ELR (cell line): ENCODE data around the gene SLC6A4.
A peak's percentile ranks its signal among the peaks of the same experiment; 100 is the strongest.
"Not testable (repeated sequence)": the region's sequence is repeated elsewhere in the genome, so short reads cannot be mapped to it uniquely, and the experiment has no call there.

Experiments used
- DNase-seq: peaks from one replicate; pipeline ENCODE4 v3.0.0-alpha.2; 2015; ENCODE audit warnings: low read depth

The SLC6A4 gene

GRCh38 chr17:30238387-30239088 lies 3.0 kb upstream of the SLC6A4 start:
- DNase-seq = no peak

- no peak for DNase-seq
These were observed 2.5 kb upstream of the SLC6A4 start for GRCh38 chr17:30238003-30238344.

- DNase-seq = no peak
These were observed 2.0 kb upstream of the SLC6A4 start for GRCh38 chr17:30237296-30238002.

GRCh38 chr17:30236766-30237165 lies 1.3 kb upstream of the SLC6A4 start:
- peak; percentile 62 for DNase-seq

- DNase-seq = no peak
These were observed 764 bp upstream of the SLC6A4 start for GRCh38 chr17:30236297-30236624.

- DNase-seq = no peak
These were observed 533 bp downstream of the SLC6A4 start for GRCh38 chr17:30234964-30235363.

- no peak for DNase-seq
These were observed 1.2 kb downstream of the SLC6A4 start for GRCh38 chr17:30234296-30234695.

GRCh38 chr17:30232824-30233427 lies 2.6 kb downstream of the SLC6A4 start:
- no peak for DNase-seq

- no peak for DNase-seq
These were observed 3.3 kb downstream of the SLC6A4 start for GRCh38 chr17:30232015-30232823.

GRCh38 chr17:30230596-30231125 lies 4.8 kb downstream of the SLC6A4 start:
- DNase-seq = peak; percentile 32

- not testable (repeated sequence) for DNase-seq
These were observed 5.5 kb downstream of the SLC6A4 start for GRCh38 chr17:30230009-30230408.

- DNase-seq = no peak
These were observed 6.5 kb downstream of the SLC6A4 start for GRCh38 chr17:30229012-30229411.

- no peak for DNase-seq
These were observed 7.5 kb downstream of the SLC6A4 start for GRCh38 chr17:30228011-30228410.

- DNase-seq = peak; percentile 45
These were observed 8.6 kb downstream of the SLC6A4 start for GRCh38 chr17:30226878-30227277.

- DNase-seq = no peak
These were observed 9.5 kb downstream of the SLC6A4 start for GRCh38 chr17:30225919-30226553.

- DNase-seq = no peak
These were observed 10.4 kb downstream of the SLC6A4 start for GRCh38 chr17:30225112-30225511.

GRCh38 chr17:30224419-30224960 lies 11.0 kb downstream of the SLC6A4 start:
- no peak for DNase-seq

GRCh38 chr17:30222721-30223175 lies 12.7 kb downstream of the SLC6A4 start:
- no peak for DNase-seq

- DNase-seq = no peak
These were observed 13.2 kb downstream of the SLC6A4 start for GRCh38 chr17:30222251-30222650.

GRCh38 chr17:30221346-30221745 lies 14.2 kb downstream of the SLC6A4 start:
- no peak for DNase-seq

- no peak for DNase-seq
These were observed 15.1 kb downstream of the SLC6A4 start for GRCh38 chr17:30220414-30220813.

GRCh38 chr17:30219833-30220232 lies 15.7 kb downstream of the SLC6A4 start:
- no peak for DNase-seq
